H1 (cell line): ENCODE results near the gene MRPL55. TPM values are rescaled to one million over a fixed set of nuclear protein-coding genes. Genes with fewer than 3 reads are reported as not detected.

Experiments
- CTCF ChIA-PET: fragments of 300-600 bp; sonication (Branson Sonifier 250); formaldehyde crosslinking; loops from one replicate; lab custom pipeline; 2021; ENCODE audit not compliant: partially characterized antibody; lab: Charles Lee
- POLR2A ChIA-PET: fragments of 300-600 bp; sonication (Branson Sonifier 250); formaldehyde crosslinking; loops from one replicate; lab custom pipeline; 2021; ENCODE audit warnings: inconsistent platforms; ENCODE audit not compliant: partially characterized antibody; lab: Charles Lee
- DNase-seq, 2 experiments: peaks; one replicate each; pipeline versions ENCODE4 v3.0.0 to v3.0.0-alpha.2; 2010 to 2022; ENCODE audit warnings: low spot score in 2 of 2, low read depth in 1 of 2, mixed read lengths in 1 of 2
- FAIRE-seq: peaks from 2 replicates; lab custom pipeline; 2011; peaks lifted over from hg19 to GRCh38; lab: Jason Lieb, UNC
- H2AFZ ChIP-seq: 2 replicates; pipeline ENCODE4 v1.8.1; 2012; ENCODE audit warnings: low read length, inconsistent platforms
- H2AK5ac ChIP-seq: 2 replicates; pipeline ENCODE4 v1.6.1; 2013; ENCODE audit warnings: low read depth, low read length
- H2BK120ac ChIP-seq: replicated peaks from 2 replicates; pipeline ENCODE3; 2013; ENCODE audit warnings: low read depth, low read length, inconsistent platforms
- H2BK12ac ChIP-seq: 2 replicates; pipeline ENCODE4 v1.6.1; 2013; ENCODE audit warnings: low read depth, low read length
- H2BK15ac ChIP-seq: 2 replicates; pipeline ENCODE4 v1.6.1; 2013; ENCODE audit warnings: low read length
- H2BK20ac ChIP-seq: 2 replicates; pipeline ENCODE4 v1.6.1; 2013; ENCODE audit warnings: low read length
- H2BK5ac ChIP-seq: 2 replicates; pipeline ENCODE4 v1.6.1; 2013; ENCODE audit warnings: low read depth, low read length
- H3K14ac ChIP-seq: 2 replicates; pipeline ENCODE4 v1.6.1; 2013; ENCODE audit warnings: inconsistent platforms; ENCODE audit not compliant: insufficient read length
- H3K18ac ChIP-seq: 2 replicates; pipeline ENCODE4 v1.6.1; 2013; ENCODE audit warnings: low read length; ENCODE audit errors: extremely low read depth
- H3K23ac ChIP-seq: 2 replicates; pipeline ENCODE4 v1.6.1; 2013; ENCODE audit warnings: inconsistent platforms; ENCODE audit not compliant: insufficient read length
- H3K23me2 ChIP-seq: 2 replicates; pipeline ENCODE4 v1.6.1; 2013; ENCODE audit warnings: low read depth, low read length
- H3K27ac ChIP-seq: 2 replicates; pipeline ENCODE4 v1.6.1; 2011; ENCODE audit warnings: low read depth, low read length, inconsistent platforms
- H3K27me3 ChIP-seq, 4 experiments: replicated peaks in 1 of 4; 1 replicate in 1 of 4; 2 replicates in 3 of 4; pipeline versions ENCODE4 v1.6.1 to v1.8.1; 2011 to 2013; ENCODE audit warnings: low read length in 3 of 4, mild to moderate bottlenecking in 3 of 4, inconsistent platforms in 2 of 4, mixed read lengths in 2 of 4, moderate library complexity in 1 of 4; ENCODE audit not compliant: control insufficient read depth in 3 of 4, insufficient read depth in 3 of 4; ENCODE audit errors: extremely low read depth in 1 of 4
- H3K36me3 ChIP-seq, 4 experiments: 2 replicates each; pipeline versions ENCODE4 v1.6.1 to v1.8.1; 2011 to 2013; ENCODE audit warnings: mild to moderate bottlenecking in 4 of 4, low read length in 3 of 4, moderate library complexity in 2 of 4, control low read depth in 1 of 4, inconsistent platforms in 1 of 4; ENCODE audit not compliant: insufficient read depth in 4 of 4, control insufficient read depth in 2 of 4
- H3K4ac ChIP-seq: replicated peaks from 2 replicates; pipeline ENCODE3; 2013; ENCODE audit warnings: low read length, low read depth, mixed read lengths, inconsistent platforms; ENCODE audit not compliant: insufficient read length
- H3K4me1 ChIP-seq, 4 experiments: replicated peaks in 1 of 4; 1 replicate in 1 of 4; 2 replicates in 3 of 4; pipeline versions ENCODE4 v1.6.1 to v1.8.1; 2011 to 2013; ENCODE audit warnings: low read length in 3 of 4, inconsistent platforms in 2 of 4, mixed read lengths in 1 of 4; ENCODE audit not compliant: insufficient read depth in 4 of 4, control insufficient read depth in 3 of 4
- H3K4me2 ChIP-seq, 2 experiments: 2 replicates each; pipeline versions ENCODE4 v1.6.1 to v1.8.1; 2011 to 2013; ENCODE audit warnings: low read depth in 2 of 2, low read length in 2 of 2, control low read depth in 1 of 2, inconsistent platforms in 1 of 2, mild to moderate bottlenecking in 1 of 2; ENCODE audit not compliant: insufficient read depth in 1 of 2
- H3K4me3 ChIP-seq, 4 experiments: fragments of 200-600, 300-600 bp in 1 of 4; sonication (generic), shearing (Covaris generic), sonication (Bioruptor Twin) in 1 of 4; 2 replicates each; pipeline versions ENCODE4 v1.5.1 to v1.8.1; 2011 to 2016; ENCODE audit warnings: low read length in 4 of 4, low read depth in 3 of 4, control low read depth in 2 of 4, inconsistent platforms in 2 of 4, mild to moderate bottlenecking in 2 of 4, mixed read lengths in 1 of 4, moderate library complexity in 1 of 4; ENCODE audit not compliant: insufficient read depth in 2 of 4; ENCODE audit errors: extremely low read depth in 1 of 4
- H3K56ac ChIP-seq: replicated peaks from 2 replicates; pipeline ENCODE3; 2013; ENCODE audit warnings: low read depth, mild to moderate bottlenecking, mixed read lengths, low read length, inconsistent platforms; ENCODE audit not compliant: insufficient read length
- H3K79me1 ChIP-seq: 2 replicates; pipeline ENCODE4 v1.6.1; 2013; ENCODE audit warnings: low read depth, low read length, control low read depth
- H3K79me2 ChIP-seq, 2 experiments: 2 replicates each; pipeline versions ENCODE4 v1.6.1 to v1.8.1; 2012 to 2013; ENCODE audit warnings: low read length in 2 of 2, mild to moderate bottlenecking in 2 of 2, inconsistent platforms in 1 of 2; ENCODE audit not compliant: insufficient read depth in 2 of 2, control insufficient read depth in 1 of 2
- H3K9ac ChIP-seq, 4 experiments: replicated peaks in 1 of 4; 1 replicate in 1 of 4; 2 replicates in 3 of 4; pipeline versions ENCODE4 v1.6.1 to v1.8.1; 2011 to 2013; ENCODE audit warnings: low read depth in 3 of 4, low read length in 3 of 4, control low read depth in 2 of 4, mild to moderate bottlenecking in 2 of 4, moderate library complexity in 2 of 4, inconsistent platforms in 1 of 4; ENCODE audit errors: extremely low read depth in 1 of 4
- H3K9me3 ChIP-seq, 2 experiments: 2 replicates each; pipeline versions ENCODE4 v1.6.1 to v1.8.1; 2012 to 2013; ENCODE audit warnings: mild to moderate bottlenecking in 2 of 2, moderate library complexity in 2 of 2, control low read depth in 1 of 2, inconsistent platforms in 1 of 2, low read depth in 1 of 2, low read length in 1 of 2, mixed read lengths in 1 of 2; ENCODE audit not compliant: insufficient read depth in 2 of 2
- H4K20me1 ChIP-seq, 2 experiments: replicated peaks in 1 of 2; 2 replicates each; pipeline versions ENCODE3 to v1.8.1; 2011 to 2013; ENCODE audit warnings: inconsistent platforms in 2 of 2, low read length in 2 of 2, mild to moderate bottlenecking in 1 of 2; ENCODE audit not compliant: insufficient read depth in 2 of 2, control insufficient read depth in 1 of 2
- H4K5ac ChIP-seq: 2 replicates; pipeline ENCODE4 v1.6.1; 2013; ENCODE audit warnings: low read length, low read depth, mixed read lengths, inconsistent platforms; ENCODE audit not compliant: insufficient read length
- H4K8ac ChIP-seq: 2 replicates; pipeline ENCODE4 v1.8.0; 2013; ENCODE audit warnings: mild to moderate bottlenecking, moderate library complexity, low read length, inconsistent platforms; ENCODE audit not compliant: insufficient read depth; ENCODE audit errors: extremely low read depth
- H4K91ac ChIP-seq: replicated peaks from 2 replicates; pipeline ENCODE3; 2013; ENCODE audit warnings: low read length, mixed read lengths, inconsistent platforms; ENCODE audit not compliant: insufficient read length
- BRCA1 ChIP-seq: IDR thresholded peaks from 2 replicates; pipeline ENCODE4 v1.6.1; 2012; ENCODE audit warnings: low read depth, low read length, improper control_type of control experiment
- CTBP2 ChIP-seq: IDR thresholded peaks from 2 replicates; pipeline ENCODE4 v1.7.0; 2011; ENCODE audit warnings: borderline replicate concordance, mild to moderate bottlenecking, moderate library complexity, mixed read lengths, low read length; ENCODE audit not compliant: insufficient read depth, insufficient read length
- E2F6 ChIP-seq: IDR thresholded peaks from 2 replicates; pipeline ENCODE4 v1.6.1; 2012; ENCODE audit warnings: inconsistent platforms
- NRF1 ChIP-seq: IDR thresholded peaks from 2 replicates; pipeline ENCODE4 v1.6.1; 2011; ENCODE audit warnings: mild to moderate bottlenecking, low read depth, low read length, improper control_type of control experiment
- RBBP5 ChIP-seq: IDR thresholded peaks from 2 replicates; pipeline ENCODE4 v1.7.1; 2012; ENCODE audit warnings: low read depth, mild to moderate bottlenecking, inconsistent platforms, low read length, moderate library complexity, borderline replicate concordance
- RFX5 ChIP-seq: IDR thresholded peaks from 2 replicates; pipeline ENCODE4 v1.6.1; 2011; ENCODE audit warnings: low read depth, low read length, improper control_type of control experiment, borderline replicate concordance
- WGBS, 2 experiments: shearing (Covaris generic) in 1 of 2; methylation state at CpG; one replicate each; pipeline versions ENCODE4 v1.1.6 to v1.1.7; 2013 to 2015; ENCODE audit warnings: low lambda C conversion rate in 2 of 2, mixed read lengths in 2 of 2, inconsistent platforms in 1 of 2, low coverage in 1 of 2, missing lambda C conversion rate in 1 of 2; ENCODE audit not compliant: insufficient replicate concordance in 2 of 2, insufficient coverage in 1 of 2, insufficient read length in 1 of 2; ENCODE audit errors: extremely low coverage in 1 of 2, missing lambda C conversion rate in 1 of 2; 5-methylcytosine and 5-hydroxymethylcytosine counted together
- polyA plus RNA-seq, 7 experiments: library from polyadenylated mRNA; depleted of rRNA in 3 of 7; stranded (reverse) in 5 of 7; unstranded in 2 of 7; fragments of >200 nt in 5 of 7; fragments of 200-250 nt in 2 of 7; gene quantifications; 1 replicate in 5 of 7; 2 replicates in 1 of 7; 4 replicates in 1 of 7; pipeline versions ENCODE4 v1.2.1 to v1.2.3, GENCODE V29; 2011 to 2013; ENCODE audit warnings: missing spikeins in 2 of 7, mixed read lengths in 2 of 7
- total RNA-seq: library from RNA; stranded (reverse); fragmentation: NEBNext Ultra II Directional; extraction: Animal tissue kit (Norgen Biotek cat#: 25700); gene quantifications from 2 replicates; pipeline ENCODE4 v1.2.1, GENCODE V29; 2021
- TF ChIP-seq, protein P1 (sequence below), 3 experiments: IDR thresholded peaks; 1 replicate in 2 of 3; 2 replicates in 1 of 3; pipeline versions ENCODE4 v1.5.1 to v1.6.1; 2011; ENCODE audit warnings: low read length in 3 of 3, mild to moderate bottlenecking in 3 of 3, inconsistent platforms in 2 of 3, low read depth in 1 of 3, moderate library complexity in 1 of 3; ENCODE audit not compliant: insufficient read depth in 1 of 3; ENCODE audit errors: control extremely low read depth in 1 of 3
- TF ChIP-seq, protein P2 (sequence below): IDR thresholded peaks from 2 replicates; pipeline ENCODE4 v1.6.1; 2012; ENCODE audit warnings: low read length, inconsistent platforms

The MRPL55 gene
- total and polyA plus RNA-seq, 2 of the 8 experiments (the other 6 are each of a cell fraction or from before 2014, with no cell fraction given): 59.0 to 244 TPM

DNA sequence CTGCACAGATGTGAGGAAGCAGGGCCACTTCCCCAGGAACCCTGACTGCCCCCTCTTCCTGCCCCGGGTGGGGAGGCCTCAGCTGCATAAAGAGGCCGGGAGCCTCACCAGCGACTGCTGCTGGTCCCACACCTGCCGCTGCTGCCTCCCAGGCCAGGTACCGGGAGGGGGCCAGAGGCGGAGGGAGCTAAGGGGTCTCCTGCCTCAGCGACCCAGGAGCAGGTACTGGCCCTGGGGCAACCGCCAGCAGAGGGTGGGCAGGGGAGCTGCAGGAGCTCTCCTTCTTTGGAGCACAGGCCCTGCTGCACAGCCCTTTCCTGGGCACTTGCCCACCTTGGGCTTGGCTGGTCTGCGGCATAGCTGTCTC is 47.4 kb upstream of the MRPL55 start:
- Histone ChIP-seq H4K8ac (peak overlapping the region; percentile 25; the same call in 1 of the 2 replicates), H3K23ac (no peak overlapping the region), H2BK20ac (no peak overlapping the region), H3K4me2 (no peak overlapping the region), H3K9me3 (no peaks in the 10 kb centered on the region), H2BK5ac (no peak overlapping the region), H3K27me3 (peaks cover 0 to 5% (median 0%) of the 10 kb centered on the region in 4 experiments; a peak in 4 of 7 replicates), H3K4me3 (no peak overlapping the region), H3K4me1 (no peaks in the 10 kb centered on the region; a peak in 1 of 7 replicates), H3K23me2 (no peaks in the 10 kb centered on the region), H2AFZ (no peak overlapping the region), H2BK12ac (no peak overlapping the region), H4K91ac (no peak overlapping the region), H4K20me1 (peaks cover 1 to 4% of the 10 kb centered on the region in 2 experiments), H3K79me1 (0 out of 2 replicates have a peak, but pooled peaks cover 2% of the 10 kb centered on the region), H3K4ac (no peak overlapping the region), H3K36me3 (no peaks in the 10 kb centered on the region), H3K27ac (no peak overlapping the region), H3K79me2 (no peaks in the 10 kb centered on the region), H2BK120ac (no peak overlapping the region), H3K18ac (no peak overlapping the region), H2AK5ac (no peak overlapping the region), H3K14ac (no peak overlapping the region), H4K5ac (no peak overlapping the region), H3K9ac (no peak overlapping the region), H3K56ac (no peak overlapping the region), H2BK15ac (no peak overlapping the region)
- FAIRE-seq (no peak), DNase-seq (no peak)
- WGBS, 2 experiments: 79% methylated on average over 9 of the region's 9 CpGs; no CpG with 5 or more reads in 1 of the 2 experiments
- ChIA-PET POLR2A (interaction anchor here (1.1 to 2.0 kb wide), 2 partner anchors 10 to 57 kb away, joined by 3 to 10 read pairs; partner anchors contain the start of gene IBA57), CTCF (interaction anchor here (0.6 to 0.8 kb wide), 2 partner anchors 34 to 153 kb away, joined by 3 to 4 read pairs; no protein-coding TSS in a partner anchor)
- no peak for TF ChIP-seq RFX5
- TF ChIP-seq E2F6: no peak
- no peak for TF ChIP-seq CTBP2
- no peak for TF ChIP-seq NRF1
- TF ChIP-seq, protein P1, sequence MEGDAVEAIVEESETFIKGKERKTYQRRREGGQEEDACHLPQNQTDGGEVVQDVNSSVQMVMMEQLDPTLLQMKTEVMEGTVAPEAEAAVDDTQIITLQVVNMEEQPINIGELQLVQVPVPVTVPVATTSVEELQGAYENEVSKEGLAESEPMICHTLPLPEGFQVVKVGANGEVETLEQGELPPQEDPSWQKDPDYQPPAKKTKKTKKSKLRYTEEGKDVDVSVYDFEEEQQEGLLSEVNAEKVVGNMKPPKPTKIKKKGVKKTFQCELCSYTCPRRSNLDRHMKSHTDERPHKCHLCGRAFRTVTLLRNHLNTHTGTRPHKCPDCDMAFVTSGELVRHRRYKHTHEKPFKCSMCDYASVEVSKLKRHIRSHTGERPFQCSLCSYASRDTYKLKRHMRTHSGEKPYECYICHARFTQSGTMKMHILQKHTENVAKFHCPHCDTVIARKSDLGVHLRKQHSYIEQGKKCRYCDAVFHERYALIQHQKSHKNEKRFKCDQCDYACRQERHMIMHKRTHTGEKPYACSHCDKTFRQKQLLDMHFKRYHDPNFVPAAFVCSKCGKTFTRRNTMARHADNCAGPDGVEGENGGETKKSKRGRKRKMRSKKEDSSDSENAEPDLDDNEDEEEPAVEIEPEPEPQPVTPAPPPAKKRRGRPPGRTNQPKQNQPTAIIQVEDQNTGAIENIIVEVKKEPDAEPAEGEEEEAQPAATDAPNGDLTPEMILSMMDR (IDR thresholded peaks at IDR 0.05; ENCODE audit: control extremely low read depth in 1 of 3, insufficient read depth in 1 of 3, low read depth in 1 of 3, low read length in 3 of 3): no peak
- TF ChIP-seq, protein P2, sequence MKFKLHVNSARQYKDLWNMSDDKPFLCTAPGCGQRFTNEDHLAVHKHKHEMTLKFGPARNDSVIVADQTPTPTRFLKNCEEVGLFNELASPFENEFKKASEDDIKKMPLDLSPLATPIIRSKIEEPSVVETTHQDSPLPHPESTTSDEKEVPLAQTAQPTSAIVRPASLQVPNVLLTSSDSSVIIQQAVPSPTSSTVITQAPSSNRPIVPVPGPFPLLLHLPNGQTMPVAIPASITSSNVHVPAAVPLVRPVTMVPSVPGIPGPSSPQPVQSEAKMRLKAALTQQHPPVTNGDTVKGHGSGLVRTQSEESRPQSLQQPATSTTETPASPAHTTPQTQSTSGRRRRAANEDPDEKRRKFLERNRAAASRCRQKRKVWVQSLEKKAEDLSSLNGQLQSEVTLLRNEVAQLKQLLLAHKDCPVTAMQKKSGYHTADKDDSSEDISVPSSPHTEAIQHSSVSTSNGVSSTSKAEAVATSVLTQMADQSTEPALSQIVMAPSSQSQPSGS: no peak
- no peak for TF ChIP-seq BRCA1
- no peak for TF ChIP-seq RBBP5
